OCI-LY7 (cell line): ENCODE results near the gene ENOX1. TPM values are rescaled to one million over a fixed set of nuclear protein-coding genes. Genes with fewer than 3 reads are reported as not detected.

Source experiments
- BruUV-seq: library from RNA; stranded (reverse); fragments of 400-500 nt; replicated peaks from 2 replicates; lab custom pipeline; 2021; lab: Mats Ljungman, UMichigan
- CTCF ChIA-PET: fragments of 300-600 bp; sonication (Branson Sonifier 250); formaldehyde crosslinking; loops from one replicate; lab custom pipeline; 2022; ENCODE audit warnings: antibody characterized with exemption; ENCODE audit not compliant: unreplicated experiment; lab: Charles Lee
- POLR2A ChIA-PET: fragments of 300-600 bp; sonication (Branson Sonifier 250); formaldehyde crosslinking; loops from one replicate; lab custom pipeline; 2022; ENCODE audit warnings: antibody characterized with exemption; lab: Charles Lee
- DNase-seq: peaks from one replicate; pipeline ENCODE4 v3.0.0-alpha.2; 2015; ENCODE audit warnings: low spot score
- H2AFZ ChIP-seq: fragments of 200-600 bp; sonication (generic), shearing (Covaris generic); 2 replicates; pipeline ENCODE4 v1.6.1; 2014; ENCODE audit warnings: mild to moderate bottlenecking, antibody characterized with exemption, low read length, moderate library complexity
- H3K27ac ChIP-seq: fragments of 200-600 bp; sonication (generic); 2 replicates; pipeline ENCODE4 v1.5.1; 2014; ENCODE audit warnings: mixed run types, low read depth, mild to moderate bottlenecking, moderate library complexity, low read length, inconsistent platforms; ENCODE audit not compliant: poor library complexity, severe bottlenecking
- H3K36me3 ChIP-seq: fragments of 200-600 bp; sonication (generic); 2 replicates; pipeline ENCODE4 v1.6.1; 2014; ENCODE audit warnings: mild to moderate bottlenecking, antibody characterized with exemption, low read length, moderate library complexity, mixed read lengths; ENCODE audit not compliant: insufficient read depth
- H3K4me1 ChIP-seq: fragments of 200-600 bp; sonication (generic); 2 replicates; pipeline ENCODE4 v1.5.1; 2014; ENCODE audit warnings: mild to moderate bottlenecking, low read length; ENCODE audit not compliant: insufficient read depth, poor library complexity, severe bottlenecking
- H3K4me2 ChIP-seq: fragments of 200-600 bp; sonication (generic); 2 replicates; pipeline ENCODE4 v1.6.1; 2014; ENCODE audit warnings: mild to moderate bottlenecking, low read length
- H3K4me3 ChIP-seq: fragments of 200-600 bp; sonication (generic); 2 replicates; pipeline ENCODE4 v1.5.1; 2014; ENCODE audit warnings: mild to moderate bottlenecking, low read depth, low read length; ENCODE audit not compliant: poor library complexity, severe bottlenecking
- H3K79me2 ChIP-seq: fragments of 200-600 bp; sonication (generic); 2 replicates; pipeline ENCODE4 v1.6.1; 2016; ENCODE audit warnings: low read depth, mild to moderate bottlenecking, low read length, moderate library complexity, mixed read lengths; ENCODE audit not compliant: insufficient read depth
- H3K9me2 ChIP-seq: fragments of 200-600 bp; sonication (generic); 2 replicates; pipeline ENCODE4 v1.6.1; 2016; ENCODE audit warnings: mild to moderate bottlenecking, low read length, mixed read lengths; ENCODE audit not compliant: insufficient read depth
- H3K9me3 ChIP-seq: fragments of 200-600 bp; sonication (generic); 2 replicates; pipeline ENCODE4 v1.6.1; 2014; ENCODE audit warnings: mild to moderate bottlenecking, mixed run types, low read length, mixed read lengths
- H4K20me1 ChIP-seq: fragments of 200-600 bp; sonication (generic); 2 replicates; pipeline ENCODE4 v1.6.1; 2014; ENCODE audit warnings: mild to moderate bottlenecking, antibody characterized with exemption, low read length, moderate library complexity, mixed read lengths; ENCODE audit not compliant: insufficient read depth
- CTCF ChIP-seq: fragments of 200-600 bp; sonication (generic); conservative IDR thresholded peaks from 2 replicates; pipeline ENCODE4 v1.5.1; 2014; ENCODE audit warnings: mild to moderate bottlenecking, antibody characterized with exemption, low read length, moderate library complexity, mixed read lengths
- EZH2phosphoT487 ChIP-seq: fragments of 200-600 bp; sonication (generic); IDR thresholded peaks from 2 replicates; pipeline ENCODE4 v1.6.1; 2018; ENCODE audit warnings: low read depth, borderline replicate concordance, mild to moderate bottlenecking, mixed run types, antibody characterized with exemption, low read length, moderate library complexity, mixed read lengths
- intact Hi-C: fragments of 100-400 bp; cut with micrococcal nuclease; formaldehyde crosslinking; loops from one replicate; pipeline ENCODE4 v1.10.0; 2022; ENCODE audit not compliant: unreplicated experiment
- total RNA-seq, 2 experiments: library from RNA; depleted of rRNA in 1 of 2; stranded (reverse); fragments of >200 nt in 1 of 2; shearing (Covaris generic) in 1 of 2; gene quantifications; 2 replicates each; pipeline ENCODE4 v1.2.3, GENCODE V29; 2014 to 2022

The ENOX1 gene
- total RNA-seq, 2 experiments from 2014 or later, result 0.03 TPM; not detected in 1

DNA sequence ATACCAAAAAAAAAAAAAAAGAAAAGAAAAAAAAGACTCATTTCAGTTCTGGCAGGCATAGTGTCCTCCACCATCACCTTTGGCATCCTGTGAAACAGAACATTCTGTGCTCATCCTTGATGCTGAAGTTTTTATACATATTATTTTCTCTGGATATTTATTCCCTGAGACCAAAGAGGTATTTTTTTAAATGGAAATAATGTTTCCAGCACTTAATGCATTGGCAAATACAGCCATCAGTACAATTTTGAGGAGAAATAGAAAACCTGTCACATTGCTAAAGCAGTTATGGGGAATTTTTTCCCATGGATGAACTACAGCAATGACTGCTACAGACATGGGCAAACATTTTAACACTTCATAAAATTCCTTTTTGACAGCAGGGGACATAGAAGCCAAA is 451.0 kb downstream of the ENOX1 start:
- no peak overlapping the region for H3K4me2 ChIP-seq
- H3K36me3 ChIP-seq, result no peaks in the 10 kb centered on the region
- H3K4me3 ChIP-seq, result no peak overlapping the region
- H3K9me2 ChIP-seq, result no peaks in the 10 kb centered on the region
- ChIA-PET CTCF (no interaction called here), POLR2A (no interaction called here)
- H2AFZ ChIP-seq, result no peak overlapping the region
- no peaks in the 10 kb centered on the region for H3K4me1 ChIP-seq
- intact Hi-C loops, result no loop called here
- no peaks in the 10 kb centered on the region for H4K20me1 ChIP-seq
- no peak for DNase-seq
- no TSS peak for BruUV-seq
- TF ChIP-seq CTCF, result no peak
- TF ChIP-seq EZH2phosphoT487, result no peak
- no peak overlapping the region for H3K27ac ChIP-seq
- H3K79me2 ChIP-seq, result no peaks in the 10 kb centered on the region
- no peaks in the 10 kb centered on the region for H3K9me3 ChIP-seq

- no peak overlapping the region for H2AFZ ChIP-seq
- CTCF ChIA-PET, result no interaction called here
- no peaks in the 10 kb centered on the region for H3K79me2 ChIP-seq
- no peak for DNase-seq
- BruUV-seq, result no TSS peak
- TF ChIP-seq CTCF (no peak), EZH2phosphoT487 (no peak)
- no peaks in the 10 kb centered on the region for H3K4me1 ChIP-seq
- H4K20me1 ChIP-seq, result no peaks in the 10 kb centered on the region
- no peak overlapping the region for H3K4me2 ChIP-seq
- no peaks in the 10 kb centered on the region for H3K9me3 ChIP-seq
- no peak overlapping the region for H3K27ac ChIP-seq
- no peak overlapping the region for H3K4me3 ChIP-seq
- POLR2A ChIA-PET, result no interaction called here
- no peaks in the 10 kb centered on the region for H3K9me2 ChIP-seq
- no peaks in the 10 kb centered on the region for H3K36me3 ChIP-seq
- intact Hi-C loops, result no loop called here
Observed at GRCh38 chr13:43333176-43333575, 453.6 kb downstream of the ENOX1 start.

GRCh38 chr13:43331672-43332071 is 455.1 kb downstream of the ENOX1 start:
- no TSS peak for BruUV-seq
- H2AFZ ChIP-seq, result no peak overlapping the region
- no peaks in the 10 kb centered on the region for H3K79me2 ChIP-seq
- TF ChIP-seq CTCF, result no peak
- no peak for TF ChIP-seq EZH2phosphoT487
- H3K36me3 ChIP-seq, result no peaks in the 10 kb centered on the region
- H3K4me2 ChIP-seq, result no peak overlapping the region
- no peak overlapping the region for H3K4me3 ChIP-seq
- H3K4me1 ChIP-seq, result no peaks in the 10 kb centered on the region
- CTCF ChIA-PET, result no interaction called here
- no peaks in the 10 kb centered on the region for H3K9me3 ChIP-seq
- intact Hi-C loops, result no loop called here
- H3K9me2 ChIP-seq, result no peaks in the 10 kb centered on the region
- H4K20me1 ChIP-seq, result no peaks in the 10 kb centered on the region
- POLR2A ChIA-PET, result no interaction called here
- no peak overlapping the region for H3K27ac ChIP-seq
- no peak for DNase-seq
